Hematopoietic multipotent progenitor cell treated with erythropoietin and hydrocortisone succinate and interleukin-3 and kit ligand, for 4 days (in vitro differentiated cells): ENCODE data around the gene ADRB2.

Experiments
- DNase-seq: peaks from one replicate; pipeline ENCODE4 v3.0.0-alpha.2; 2015

ADRB2 gene

GRCh38 chr5:148805326-148806290, 20.8 kb upstream of the ADRB2 start:
- peak; percentile 80 for DNase-seq

GRCh38 chr5:148806520-148806931, 19.9 kb upstream of the ADRB2 start:
- DNase-seq = no peak

- DNase-seq = peak; percentile 72
Observed at GRCh38 chr5:148807851-148808250, 18.6 kb upstream of the ADRB2 start.

- DNase-seq = peak; percentile 79
Observed at GRCh38 chr5:148808864-148809642, 17.4 kb upstream of the ADRB2 start.

GRCh38 chr5:148809781-148810524, 16.5 kb upstream of the ADRB2 start:
- no peak for DNase-seq

DNA sequence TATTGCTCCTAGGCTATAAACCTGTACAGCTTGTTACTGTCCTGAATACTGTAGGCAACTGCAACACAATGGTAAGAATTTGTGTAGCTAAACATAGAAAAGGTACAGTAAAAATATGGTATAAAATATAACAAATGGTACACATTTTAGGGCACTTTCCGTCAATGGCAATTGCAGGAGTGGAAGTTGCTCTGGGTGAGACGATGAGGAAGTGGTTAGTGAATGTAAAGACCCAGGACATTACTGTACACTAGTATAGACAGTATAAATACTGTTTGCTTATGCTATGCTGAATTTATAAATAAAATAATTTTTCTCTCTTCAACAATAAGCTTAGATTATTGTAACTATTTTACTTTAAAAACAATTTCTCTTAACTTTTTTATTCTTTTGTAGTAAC, 15.6 kb upstream of the ADRB2 start:
- DNase-seq = peak; percentile 56

DNA sequence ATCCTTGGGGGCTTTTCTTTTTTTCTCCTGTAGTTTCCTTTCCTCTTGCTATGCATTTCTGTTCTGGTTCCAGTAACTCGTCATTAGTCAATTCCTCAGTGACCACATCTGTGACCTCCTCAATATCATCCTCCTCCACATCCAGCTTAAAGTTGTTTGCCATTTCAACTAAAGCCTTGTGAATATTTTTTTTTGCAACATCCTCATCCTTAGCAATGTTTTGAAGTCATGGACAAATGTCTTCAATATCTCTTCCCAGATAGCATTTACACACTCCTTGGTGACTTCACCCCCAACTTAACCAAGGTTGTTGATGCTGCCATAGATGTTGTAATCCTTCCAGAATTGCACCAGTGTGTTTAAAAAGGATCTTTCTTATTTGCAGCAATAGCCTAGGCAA, 14.7 kb upstream of the ADRB2 start:
- no peak for DNase-seq

- DNase-seq = no peak
Observed at GRCh38 chr5:148815086-148815485, 11.3 kb upstream of the ADRB2 start.

DNA sequence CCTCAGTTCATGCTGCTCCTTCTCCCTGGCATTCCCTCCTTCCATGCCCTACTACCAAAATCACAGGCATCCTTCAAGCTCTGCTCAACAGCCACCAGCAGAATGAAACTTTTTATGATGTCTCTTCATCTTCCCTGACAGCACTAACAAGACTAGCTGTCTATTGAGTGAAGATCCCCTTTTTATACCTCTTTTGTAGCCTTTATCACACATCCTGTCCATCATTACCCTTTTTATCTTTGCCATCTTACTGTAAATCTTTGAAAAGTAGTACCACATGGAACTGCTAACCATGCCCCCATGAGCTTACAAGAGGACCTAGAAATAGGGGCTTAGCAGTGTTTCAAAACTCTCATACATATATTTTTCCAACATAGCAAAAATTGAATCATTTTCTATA, 10.8 kb upstream of the ADRB2 start:
- no peak for DNase-seq

GRCh38 chr5:148816357-148816756, 10.1 kb upstream of the ADRB2 start:
- DNase-seq = no peak

DNA sequence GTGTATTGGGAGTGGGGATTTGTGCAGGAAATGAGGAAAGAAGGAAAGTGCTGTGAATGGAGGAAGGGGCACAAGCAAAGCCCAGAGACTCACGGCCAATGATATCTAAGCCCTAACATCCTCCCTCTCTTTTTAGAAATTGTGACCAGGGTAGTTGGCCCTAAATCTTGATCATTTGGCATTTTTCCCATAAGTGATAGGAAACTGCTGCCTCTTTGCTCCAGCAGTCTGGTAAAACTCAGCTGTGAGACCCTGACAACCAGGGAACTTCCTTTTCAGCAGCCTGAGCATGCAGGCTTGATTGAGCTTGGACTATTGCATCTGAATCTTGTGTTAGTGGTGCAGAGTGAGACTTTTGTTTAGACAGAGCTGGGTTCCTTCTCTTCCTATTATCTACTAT, 9.6 kb upstream of the ADRB2 start:
- peak; percentile 44 for DNase-seq

DNA sequence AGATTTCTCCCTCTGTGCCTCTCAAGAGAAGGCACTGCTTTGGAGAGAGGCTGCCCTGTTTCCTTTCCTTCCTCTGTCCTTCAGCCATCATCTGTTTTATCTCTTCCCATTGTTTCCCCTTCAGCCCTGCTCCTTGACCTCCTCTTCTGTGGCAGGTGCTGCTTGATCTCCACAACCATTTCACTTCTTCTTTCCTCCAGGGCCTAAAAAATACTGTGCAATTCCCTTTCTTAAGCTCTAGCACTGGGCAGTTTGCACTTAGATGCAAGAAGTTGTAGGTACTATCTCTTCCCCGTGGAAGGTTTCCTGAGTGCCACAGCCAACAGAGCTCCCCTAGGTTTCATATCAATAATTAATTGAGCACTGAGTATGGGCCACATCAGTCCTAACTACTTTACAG, 8.8 kb upstream of the ADRB2 start:
- DNase-seq = no peak

- peak; percentile 57 for DNase-seq
Observed at GRCh38 chr5:148820461-148821395, 5.7 kb upstream of the ADRB2 start.

GRCh38 chr5:148823871-148824270, 2.5 kb upstream of the ADRB2 start:
- DNase-seq = no peak

GRCh38 chr5:148825716-148826052, 727 bp upstream of the ADRB2 start:
- DNase-seq = no peak

DNA sequence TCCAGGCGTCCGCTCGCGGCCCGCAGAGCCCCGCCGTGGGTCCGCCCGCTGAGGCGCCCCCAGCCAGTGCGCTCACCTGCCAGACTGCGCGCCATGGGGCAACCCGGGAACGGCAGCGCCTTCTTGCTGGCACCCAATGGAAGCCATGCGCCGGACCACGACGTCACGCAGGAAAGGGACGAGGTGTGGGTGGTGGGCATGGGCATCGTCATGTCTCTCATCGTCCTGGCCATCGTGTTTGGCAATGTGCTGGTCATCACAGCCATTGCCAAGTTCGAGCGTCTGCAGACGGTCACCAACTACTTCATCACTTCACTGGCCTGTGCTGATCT, 294 bp downstream of the ADRB2 start:
- no peak for DNase-seq

- no peak for DNase-seq
Observed at GRCh38 chr5:148827723-148828122, 1.3 kb downstream of the ADRB2 start.

- DNase-seq = no peak
Observed at GRCh38 chr5:148828511-148829247, 2.3 kb downstream of the ADRB2 start.

GRCh38 chr5:148829248-148829594, 2.8 kb downstream of the ADRB2 start:
- DNase-seq = no peak

DNA sequence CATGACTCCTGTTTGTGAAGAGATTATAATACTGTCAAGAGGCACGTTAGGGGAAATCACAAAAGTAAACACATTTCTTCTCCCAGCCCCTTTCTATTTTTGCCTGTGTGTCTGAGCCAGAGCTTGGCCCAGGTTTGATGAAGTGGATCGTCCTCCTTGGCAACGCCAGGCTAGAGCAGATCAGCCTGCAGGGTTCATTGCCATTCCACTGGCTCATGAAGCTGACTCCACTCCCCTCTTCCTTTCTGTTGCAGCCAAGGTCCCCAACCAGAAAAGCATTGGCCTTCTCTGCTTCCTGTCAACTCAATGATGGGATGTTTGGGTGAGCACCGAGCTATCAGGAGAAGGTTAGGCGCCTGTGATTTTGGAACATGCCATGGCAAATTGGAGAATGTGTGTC, 3.3 kb downstream of the ADRB2 start:
- no peak for DNase-seq

- DNase-seq = no peak
Observed at GRCh38 chr5:148830211-148830610, 3.8 kb downstream of the ADRB2 start.
